GM21576 (cell line): ENCODE results near the gene CLEC2L.

ENCODE experiments used
- ATAC-seq: cut with Tn5 transposase; IDR thresholded peaks from one replicate; pipeline ENCODE4 v1.9.1; 2021; ENCODE audit warnings: mild to moderate bottlenecking, moderate library complexity; ENCODE audit not compliant: unreplicated experiment

The CLEC2L gene

DNA sequence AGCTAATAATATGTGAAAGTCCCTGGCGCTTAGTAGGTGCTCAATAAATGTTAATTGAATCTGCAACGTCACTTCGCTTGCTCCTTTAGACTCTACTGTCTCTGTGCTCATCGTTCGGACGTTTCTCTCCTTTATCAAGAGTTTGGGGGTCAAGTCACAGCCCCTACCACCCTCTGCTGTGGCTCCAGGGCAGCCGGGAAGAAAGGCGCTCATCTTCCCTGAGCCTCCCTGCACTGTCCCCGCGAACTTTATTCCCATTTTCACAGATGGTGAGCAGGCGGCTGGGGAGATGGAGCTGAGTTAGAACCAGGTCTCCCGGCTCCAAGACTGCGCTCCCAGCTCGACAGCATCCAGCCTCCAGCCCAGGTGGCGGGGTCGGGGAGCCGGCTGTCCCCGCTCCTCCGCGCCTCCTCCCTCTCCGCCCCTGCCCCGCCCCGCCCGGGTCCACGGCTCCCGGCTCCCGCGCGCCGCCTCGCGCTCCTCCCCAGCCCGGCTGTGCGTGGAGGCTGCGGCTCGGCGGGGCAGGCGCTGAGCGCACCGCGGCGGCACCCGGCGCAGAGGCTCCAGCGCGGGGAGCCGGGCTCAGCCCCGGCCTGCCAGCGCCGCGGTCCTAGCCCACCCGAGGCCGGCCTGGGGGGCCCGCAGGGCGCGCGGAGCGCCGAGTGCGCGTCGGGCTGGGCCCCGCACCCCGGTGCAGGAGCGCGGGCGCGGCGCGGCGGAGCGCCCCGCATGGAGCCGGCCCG, at the start of gene CLEC2L:
TSS of gene CLEC2L (plus strand) at position 487 of the 743 bp plus-strand sequence. CDS start at position 730, 243 bp downstream.
- ATAC-seq, result no peak

DNA sequence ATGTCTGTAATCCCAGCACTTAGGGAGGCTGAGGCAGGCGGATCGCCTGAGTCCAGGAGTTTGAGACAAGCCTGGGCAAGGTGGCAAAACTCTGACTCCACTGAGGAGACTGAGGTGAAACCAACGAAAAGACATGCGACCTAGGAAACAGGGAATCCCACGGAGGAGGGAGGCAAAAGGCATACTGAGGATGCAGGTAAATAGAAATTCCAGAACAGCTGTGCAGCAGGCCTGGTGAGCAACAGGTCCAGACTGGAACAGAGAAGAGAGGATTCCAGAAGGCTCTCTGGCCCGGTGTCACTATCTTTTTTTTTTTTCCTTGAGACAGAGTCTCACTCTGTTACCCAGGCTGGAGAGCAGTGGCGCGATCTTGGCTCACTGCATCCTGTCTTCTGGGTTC, 47.3 kb upstream of the CLEC2L start:
- ATAC-seq, result no peak

DNA sequence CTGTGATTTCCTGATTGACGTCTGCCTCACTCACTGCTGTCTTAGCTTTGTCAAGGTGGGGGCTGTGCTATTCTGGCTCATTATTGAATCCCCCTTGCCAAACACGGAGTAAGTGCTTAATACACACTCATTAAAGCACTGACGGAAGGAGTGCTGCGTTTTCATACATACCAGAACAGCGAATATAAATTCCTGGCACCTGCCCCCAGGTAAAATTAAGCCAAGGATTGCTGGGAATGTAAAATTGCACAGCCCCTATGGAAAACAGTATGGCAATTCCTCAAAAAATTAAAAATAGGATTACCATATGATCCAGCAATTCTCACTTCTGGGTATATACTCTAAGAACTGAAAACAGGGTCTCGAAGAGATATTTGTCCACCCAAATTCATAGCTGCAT, 46.6 kb upstream of the CLEC2L start:
- no peak for ATAC-seq

GRCh38 chr7:139479620-139480019, 43.9 kb upstream of the CLEC2L start:
- no peak for ATAC-seq

DNA sequence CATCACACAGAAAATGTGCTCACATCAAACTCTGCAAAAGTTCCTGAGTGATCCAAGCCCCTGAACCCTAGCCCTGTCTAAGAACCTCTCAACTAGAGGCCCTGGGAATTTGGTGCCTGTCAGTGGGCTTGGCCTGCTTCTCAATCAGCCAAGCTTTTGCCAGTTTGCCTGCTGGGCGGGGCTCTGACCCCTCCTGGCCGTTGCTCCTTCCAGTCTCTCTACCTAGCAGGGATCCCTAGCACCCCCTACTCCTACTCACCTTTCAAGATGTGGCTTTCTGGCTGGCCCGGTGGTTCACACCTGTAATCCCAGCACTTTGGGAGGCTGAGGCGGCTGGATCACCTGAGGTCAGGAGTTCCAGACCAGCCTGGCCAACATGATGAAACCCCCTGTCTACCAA, 42.1 kb upstream of the CLEC2L start:
- no peak for ATAC-seq

DNA sequence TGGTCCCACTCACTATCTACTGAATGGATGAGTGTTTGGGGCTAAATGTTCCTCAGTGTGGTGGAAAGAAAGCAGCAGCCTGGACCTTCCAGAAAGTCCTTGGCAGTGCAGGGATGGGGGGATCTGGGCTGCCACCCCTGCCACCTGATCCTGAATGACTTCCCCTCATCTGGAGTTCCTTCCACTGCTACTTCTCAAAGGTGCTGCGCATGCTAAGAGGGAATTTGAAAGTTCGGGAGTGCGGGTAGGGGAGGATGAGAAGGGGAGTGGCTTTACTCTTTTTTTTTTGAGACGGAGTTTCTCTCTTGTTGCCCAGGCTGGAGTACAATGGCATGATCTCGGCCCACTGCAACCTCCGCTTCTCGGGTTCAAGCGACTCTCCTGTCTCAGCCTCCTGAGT, 41.4 kb upstream of the CLEC2L start:
- no peak for ATAC-seq

GRCh38 chr7:139482662-139483466, 40.6 kb upstream of the CLEC2L start:
- ATAC-seq, result peak; percentile 23

- no peak for ATAC-seq
Measured at GRCh38 chr7:139487366-139488080, 36.0 kb upstream of the CLEC2L start.

- ATAC-seq, result no peak
Measured at GRCh38 chr7:139488810-139489209, 34.7 kb upstream of the CLEC2L start.

DNA sequence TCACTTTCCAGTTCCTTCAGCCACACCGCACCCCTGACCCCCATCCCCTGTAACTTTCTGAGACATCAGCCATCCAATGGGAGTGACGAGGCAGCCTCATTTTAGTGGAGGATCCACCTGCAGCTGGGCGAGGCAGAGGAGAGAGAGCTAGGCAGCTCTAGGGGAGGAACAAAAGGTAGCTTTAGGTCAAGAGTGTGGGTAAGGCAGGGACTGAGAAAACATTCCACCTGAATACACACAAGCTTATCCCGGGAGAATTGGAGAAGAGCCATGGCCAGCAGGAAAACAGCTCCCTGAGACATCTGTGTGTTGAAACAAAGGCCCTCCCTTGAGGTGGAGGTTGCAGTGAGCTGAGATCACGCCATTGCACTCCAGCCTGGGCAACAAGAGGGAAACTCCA, 33.4 kb upstream of the CLEC2L start:
- no peak for ATAC-seq

DNA sequence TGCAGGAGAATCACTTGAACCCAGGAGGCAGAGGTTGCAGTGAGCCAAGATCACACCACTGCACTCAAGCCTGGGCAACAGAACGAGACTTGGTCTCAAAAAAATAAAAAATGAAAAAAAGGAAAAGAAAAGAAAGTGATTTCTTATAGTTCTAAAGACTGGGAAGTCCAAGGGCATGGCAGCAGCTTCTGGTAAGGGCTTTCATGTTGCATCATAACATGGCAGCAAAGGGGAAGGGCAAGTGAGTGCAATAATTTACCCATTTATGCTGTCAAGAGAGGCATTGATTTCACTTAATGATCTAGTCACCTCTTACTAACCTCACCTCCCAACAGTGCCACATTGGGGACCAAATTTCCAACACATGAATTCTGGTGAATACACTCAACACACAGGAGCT, 31.2 kb upstream of the CLEC2L start:
- ATAC-seq, result no peak

- ATAC-seq, result peak; percentile 78
Measured at GRCh38 chr7:139494835-139495579, 28.5 kb upstream of the CLEC2L start.

DNA sequence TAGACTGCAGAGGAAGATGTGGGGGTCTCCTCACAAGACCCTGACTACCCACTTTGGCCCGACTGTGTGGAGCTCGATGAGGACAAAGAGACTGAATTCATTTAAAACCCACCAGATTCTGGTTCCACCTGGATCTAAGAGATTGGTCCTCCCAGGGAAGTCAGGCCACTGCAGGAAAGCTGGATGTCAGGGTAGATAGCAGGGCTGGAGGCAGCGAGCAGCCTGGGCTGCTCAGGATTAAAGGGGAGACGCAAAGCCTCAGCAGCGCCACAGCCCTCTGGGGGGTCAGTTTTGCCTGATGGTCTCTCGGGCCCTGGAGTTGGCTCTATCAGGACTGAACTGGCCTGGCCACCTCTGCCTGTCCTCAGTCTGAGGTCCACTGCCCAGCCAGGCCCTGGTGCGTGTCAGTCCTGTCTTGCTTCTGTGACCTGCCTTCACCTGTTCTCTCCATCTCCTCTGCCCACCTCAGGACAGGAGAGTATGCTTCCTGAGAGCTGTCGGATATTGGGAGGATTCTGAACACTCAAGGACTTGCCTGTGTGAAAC, 27.8 kb upstream of the CLEC2L start:
- no peak for ATAC-seq

DNA sequence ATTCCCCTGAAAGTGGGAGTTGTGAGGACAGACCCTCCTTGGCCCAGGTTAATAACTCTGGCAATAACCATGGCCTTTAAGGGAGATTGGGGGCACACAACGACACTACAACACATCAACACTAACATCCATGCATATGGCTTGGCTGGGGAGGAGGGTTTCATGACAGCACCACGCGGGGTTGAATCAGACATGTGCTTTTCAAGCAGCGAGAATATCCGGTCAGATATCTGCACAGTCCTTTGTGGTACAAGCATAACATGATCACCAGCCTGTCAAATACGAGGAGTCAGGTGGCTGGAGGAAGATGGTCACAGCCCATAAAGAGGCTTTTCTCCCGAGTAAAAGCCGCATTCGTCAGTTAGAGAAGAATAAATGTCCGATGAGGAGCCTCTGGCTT, 27.0 kb upstream of the CLEC2L start:
- ATAC-seq, result no peak

DNA sequence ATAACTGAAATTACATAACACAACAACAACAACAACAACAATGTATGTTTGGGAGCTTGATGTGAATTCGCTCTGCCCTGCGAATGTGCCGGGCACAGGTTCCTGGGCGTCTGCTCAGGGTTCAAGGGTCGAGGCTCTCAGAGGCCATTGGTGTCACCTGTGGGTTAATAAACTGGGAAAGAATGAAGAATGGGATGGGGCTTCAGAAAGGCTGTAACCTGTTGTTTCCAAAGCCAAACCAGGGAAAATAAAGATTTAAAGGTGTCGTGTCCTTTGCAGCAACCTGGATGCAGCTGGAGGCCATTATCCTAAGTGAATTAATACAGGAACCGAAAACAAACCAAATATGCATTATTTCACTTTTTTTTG, 22.7 kb upstream of the CLEC2L start:
- no peak for ATAC-seq

GRCh38 chr7:139502226-139502625, 21.3 kb upstream of the CLEC2L start:
- ATAC-seq, result no peak

GRCh38 chr7:139505563-139505962, 17.9 kb upstream of the CLEC2L start:
- no peak for ATAC-seq

- ATAC-seq, result no peak
Measured at GRCh38 chr7:139509535-139509934, 13.9 kb upstream of the CLEC2L start.

DNA sequence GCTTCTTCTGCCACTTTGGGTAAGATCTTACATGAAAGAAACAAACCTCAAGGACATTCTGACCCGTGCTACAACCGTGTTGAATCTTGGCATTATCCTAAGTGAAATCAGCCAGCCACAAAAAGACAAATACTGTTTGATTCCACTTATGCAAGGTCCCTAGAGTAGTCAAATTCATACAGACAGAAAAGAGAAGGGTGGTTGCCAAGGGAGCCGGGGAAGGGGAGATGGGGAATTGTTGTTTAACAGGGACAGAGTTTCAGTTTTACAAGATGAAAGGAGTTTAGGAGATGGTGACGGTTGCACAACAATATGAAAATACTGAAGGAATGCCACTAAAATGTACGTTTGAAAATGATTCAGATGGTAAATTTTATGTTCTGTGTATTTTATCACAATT, 12.2 kb upstream of the CLEC2L start:
- ATAC-seq, result no peak

- no peak for ATAC-seq
Measured at GRCh38 chr7:139515266-139515665, 8.2 kb upstream of the CLEC2L start.

DNA sequence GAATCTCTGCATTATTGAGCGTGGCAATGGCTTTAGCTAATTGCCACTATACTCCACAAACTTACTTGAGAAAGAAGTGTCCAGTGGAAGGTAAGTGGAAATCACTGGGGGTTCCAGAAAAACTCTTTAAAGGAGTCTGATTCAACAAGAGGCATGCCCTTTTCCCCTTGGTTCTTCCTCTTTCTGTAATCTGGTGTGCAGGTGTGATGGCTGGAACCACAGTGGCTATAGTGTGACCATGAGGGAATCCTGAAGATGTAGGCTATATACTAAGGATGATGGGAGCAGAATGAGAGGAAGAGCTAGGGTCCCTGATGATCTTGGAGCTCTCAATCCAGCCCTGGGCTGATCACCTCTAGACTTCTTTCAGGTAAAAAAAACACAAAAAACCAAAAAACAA, 2.0 kb upstream of the CLEC2L start:
- no peak for ATAC-seq
